Putamen (tissue), 1 donor: ENCODE data around the gene ELOA.
"Not testable (repeated sequence)": the region's sequence is repeated elsewhere in the genome, so short reads cannot be mapped to it uniquely, and the experiment has no call there.

Source experiments
- DNase-seq: peaks from one replicate; pipeline ENCODE4 v3.0.0-alpha.2; 2016; ENCODE audit warnings: low spot score

Gene ELOA

GRCh38 chr1:23743287-23744152 is at the start of gene ELOA:
Gene ELOA, plus strand, starts transcription at chr1:23743471. Its CDS starts 33 bp downstream, at chr1:23743504.
- peak; percentile 84 for DNase-seq

- DNase-seq: no peak
Observed at GRCh38 chr1:23693599-23693998, 49.7 kb upstream of the ELOA start.

- DNase-seq: no peak
Observed at GRCh38 chr1:23694371-23694770, 48.9 kb upstream of the ELOA start.

GRCh38 chr1:23695667-23696066 is 47.6 kb upstream of the ELOA start:
- no peak for DNase-seq

GRCh38 chr1:23696335-23696989 is 46.8 kb upstream of the ELOA start:
- no peak for DNase-seq

- no peak for DNase-seq
Observed at GRCh38 chr1:23698466-23698865, 44.8 kb upstream of the ELOA start.

- no peak for DNase-seq
Observed at GRCh38 chr1:23699280-23700179, 43.7 kb upstream of the ELOA start.

GRCh38 chr1:23701310-23701709 is 42.0 kb upstream of the ELOA start:
- DNase-seq: no peak

- no peak for DNase-seq
Observed at GRCh38 chr1:23701996-23702395, 41.3 kb upstream of the ELOA start.

- DNase-seq: no peak
Observed at GRCh38 chr1:23704834-23705495, 38.3 kb upstream of the ELOA start.

GRCh38 chr1:23709229-23709628 is 34.0 kb upstream of the ELOA start:
- DNase-seq: no peak

- no peak for DNase-seq
Observed at GRCh38 chr1:23718482-23718881, 24.8 kb upstream of the ELOA start.

GRCh38 chr1:23719162-23719820 is 24.0 kb upstream of the ELOA start:
- DNase-seq: no peak

GRCh38 chr1:23720256-23720995 is 22.8 kb upstream of the ELOA start:
- no peak for DNase-seq

- DNase-seq: no peak
Observed at GRCh38 chr1:23722652-23723051, 20.6 kb upstream of the ELOA start.

- no peak for DNase-seq
Observed at GRCh38 chr1:23726686-23727085, 16.6 kb upstream of the ELOA start.

GRCh38 chr1:23727362-23727811 is 15.9 kb upstream of the ELOA start:
- no peak for DNase-seq

GRCh38 chr1:23732363-23733224 is 10.7 kb upstream of the ELOA start:
- no peak for DNase-seq

- DNase-seq: not testable (repeated sequence)
Observed at GRCh38 chr1:23733281-23733680, 10.0 kb upstream of the ELOA start.
